Thymus (tissue), 11 donors: ENCODE data around the gene ANKS1B. TPM values are rescaled to one million over a fixed set of nuclear protein-coding genes. Genes with fewer than 3 reads are reported as not detected.

Source experiments
- DNase-seq, 9 donors: peaks; one replicate each; pipeline ENCODE4 v3.0.0-alpha.2; 2013; ENCODE audit warnings: low spot score in 9 of 9, low read depth in 6 of 9, missing footprints in 1 of 9
- H3K27ac ChIP-seq, 2 donors: one replicate each; pipeline ENCODE4 v1.5.1; 2013; ENCODE audit warnings: control low read depth in 1 of 2, low read depth in 1 of 2, low read length in 1 of 2, mild to moderate bottlenecking in 1 of 2, moderate library complexity in 1 of 2
- H3K27me3 ChIP-seq, 2 donors: one replicate each; pipeline ENCODE4 v1.5.1; 2013; ENCODE audit warnings: low read length in 1 of 2; ENCODE audit not compliant: control insufficient read depth in 2 of 2, insufficient read depth in 1 of 2
- H3K36me3 ChIP-seq, 2 donors: one replicate each; pipeline ENCODE4 v1.5.1; 2013; ENCODE audit warnings: low read length in 1 of 2, mild to moderate bottlenecking in 1 of 2, moderate library complexity in 1 of 2; ENCODE audit not compliant: control insufficient read depth in 2 of 2, insufficient read depth in 2 of 2
- H3K4me1 ChIP-seq, 2 donors: one replicate each; pipeline ENCODE4 v1.5.1; 2013; ENCODE audit warnings: low read length in 2 of 2; ENCODE audit not compliant: control insufficient read depth in 2 of 2, insufficient read depth in 2 of 2
- H3K4me3 ChIP-seq, 2 donors: one replicate each; pipeline ENCODE4 v1.5.1; 2013; ENCODE audit warnings: low read length in 2 of 2, control low read depth in 1 of 2, mild to moderate bottlenecking in 1 of 2
- H3K9me3 ChIP-seq, 2 donors: one replicate each; pipeline ENCODE4 v1.5.1; 2013; ENCODE audit warnings: low read length in 1 of 2, mild to moderate bottlenecking in 1 of 2; ENCODE audit not compliant: control insufficient read depth in 2 of 2, insufficient read depth in 1 of 2
- WGBS: extraction: QIAGEN DNeasy Blood & Tissue Kit; methylation state at CpG from one replicate; pipeline ENCODE4 v1.1.7; 2013; 5-methylcytosine and 5-hydroxymethylcytosine counted together
- polyA plus RNA-seq: library from polyadenylated mRNA; stranded (reverse); fragments of 200-250 nt; gene quantifications from one replicate; pipeline ENCODE4 v1.2.3, GENCODE V29; 2013
- total RNA-seq: library from RNA; stranded (reverse); fragments of 120-200 nt; gene quantifications from one replicate; pipeline ENCODE4 v1.2.4, GENCODE V29; 2013
- donor health status: healthy.

The ANKS1B gene
- total and polyA plus RNA-seq, 2 donors: 3.5 to 4.9 TPM

DNA sequence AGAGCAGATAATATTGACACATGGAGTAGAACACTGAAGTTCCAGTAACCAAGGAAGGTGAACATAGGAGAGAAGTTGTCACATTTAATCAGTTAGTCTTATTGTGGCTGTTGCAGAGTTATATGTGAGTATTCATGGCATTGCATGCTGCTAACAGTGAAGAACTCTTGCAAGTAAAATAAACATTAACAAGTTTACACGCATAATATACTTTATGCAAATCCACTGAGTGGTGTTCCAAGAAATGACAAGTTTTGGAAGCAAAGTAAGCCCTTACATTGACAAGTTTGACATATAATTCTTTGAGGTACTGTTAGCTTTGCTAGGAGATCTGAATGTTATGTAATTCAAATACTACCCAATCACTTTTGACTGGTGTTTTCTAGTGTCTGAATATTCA, 125.6 kb downstream of the ANKS1B start:
- H3K4me1 ChIP-seq: no peaks in the 10 kb centered on the region
- no peak overlapping the region for H3K27ac ChIP-seq
- DNase-seq: no peak
- no peaks in the 10 kb centered on the region for H3K27me3 ChIP-seq
- no peaks in the 10 kb centered on the region for H3K9me3 ChIP-seq
- 95% methylated on average over 1 of the region's 1 CpG for WGBS
- H3K36me3 ChIP-seq: no peaks in the 10 kb centered on the region
- no peak overlapping the region for H3K4me3 ChIP-seq

DNA sequence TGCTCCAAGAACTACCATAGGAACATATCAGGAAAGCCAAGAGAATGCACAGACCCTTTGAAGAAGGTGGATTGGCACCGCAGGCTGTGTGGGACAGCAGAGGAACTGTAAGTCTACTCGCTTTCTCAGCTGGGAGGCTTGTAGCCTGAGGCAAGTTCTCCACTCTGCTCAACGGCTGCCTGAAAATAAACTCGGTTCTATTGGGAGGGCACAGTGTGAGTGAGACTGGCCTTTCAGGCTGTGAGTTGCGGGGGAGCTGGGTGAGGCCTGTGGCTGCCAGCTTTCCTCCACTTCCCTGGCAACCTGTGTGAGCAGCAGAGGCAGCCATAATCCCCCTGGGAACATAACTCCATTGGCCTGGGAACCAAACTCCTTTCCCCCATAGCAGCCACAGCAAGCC, 132.1 kb downstream of the ANKS1B start:
- Histone ChIP-seq H3K27ac (no peak overlapping the region), H3K4me3 (no peak overlapping the region), H3K4me1 (no peaks in the 10 kb centered on the region), H3K9me3 (no peaks in the 10 kb centered on the region), H3K27me3 (no peaks in the 10 kb centered on the region), H3K36me3 (no peaks in the 10 kb centered on the region)
- 91% methylated on average over 5 of the region's 5 CpGs for WGBS
- no peak for DNase-seq

DNA sequence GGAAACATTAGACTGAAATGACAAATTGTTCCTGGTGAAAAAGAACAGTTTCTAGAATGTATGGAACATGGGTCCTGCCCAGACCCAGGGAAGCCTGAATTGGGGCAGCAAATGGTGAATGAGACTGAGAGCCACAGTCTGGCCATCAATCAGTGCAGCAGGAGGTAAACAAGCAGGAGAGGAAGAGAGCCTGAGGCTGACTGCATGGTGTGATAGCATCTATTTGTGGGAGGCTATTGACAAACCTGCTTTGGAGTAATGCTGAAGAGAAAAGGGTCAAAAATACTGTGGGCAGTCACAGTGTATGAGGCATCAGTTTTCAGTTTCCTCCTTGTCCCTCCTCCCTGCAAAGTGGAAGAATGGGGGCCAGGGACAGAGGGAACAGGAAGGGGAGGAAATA, 136.8 kb downstream of the ANKS1B start:
- Histone ChIP-seq H3K4me1 (no peaks in the 10 kb centered on the region), H3K27me3 (no peaks in the 10 kb centered on the region), H3K27ac (no peak overlapping the region), H3K4me3 (no peak overlapping the region), H3K36me3 (no peaks in the 10 kb centered on the region), H3K9me3 (no peaks in the 10 kb centered on the region)
- DNase-seq: no peak

DNA sequence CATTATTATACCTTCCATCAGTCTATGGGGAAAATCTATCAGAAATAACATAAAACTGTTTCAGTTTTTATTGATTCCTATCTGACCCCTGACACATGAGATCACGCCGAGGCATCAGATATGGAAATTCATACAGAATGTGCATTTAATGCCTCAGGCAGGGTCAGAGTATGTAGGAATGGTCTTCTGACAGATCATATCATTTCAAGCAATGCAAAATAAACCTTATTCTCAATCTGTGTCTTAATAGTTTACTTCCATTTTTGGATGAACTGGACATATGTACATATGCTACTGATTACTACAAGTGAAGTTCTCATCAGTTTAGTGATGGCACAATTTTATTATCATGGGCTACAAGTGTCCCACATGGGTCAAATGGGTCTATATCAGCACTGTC, 150.0 kb downstream of the ANKS1B start:
- H3K27ac ChIP-seq: no peak overlapping the region
- H3K4me3 ChIP-seq: no peak overlapping the region
- no peak for DNase-seq
- WGBS: 97% methylated on average over 2 of the region's 2 CpGs
- H3K36me3 ChIP-seq: no peaks in the 10 kb centered on the region
- H3K9me3 ChIP-seq: no peaks in the 10 kb centered on the region
- no peaks in the 10 kb centered on the region for H3K27me3 ChIP-seq
- no peaks in the 10 kb centered on the region for H3K4me1 ChIP-seq

DNA sequence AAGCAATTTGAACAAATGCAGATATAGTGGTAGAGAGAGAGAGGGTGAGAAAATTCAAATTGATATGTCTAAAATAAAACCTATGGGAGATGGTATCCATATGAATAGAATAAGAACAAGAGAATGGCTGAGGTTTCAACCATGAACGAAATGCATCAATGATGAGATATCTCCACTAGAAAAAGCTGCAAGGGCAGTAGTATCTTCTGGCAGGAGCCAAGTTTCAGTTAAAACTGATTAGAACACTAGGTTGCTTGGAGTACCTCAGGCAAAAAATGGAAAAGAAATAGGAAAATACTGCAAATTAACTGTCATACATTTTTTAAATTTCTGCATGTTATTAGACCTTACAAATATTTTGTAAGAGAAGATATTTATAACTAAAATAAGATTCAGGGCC, 151.3 kb downstream of the ANKS1B start:
- H3K27ac ChIP-seq: no peak overlapping the region
- WGBS: 75% methylated on average over 1 of the region's 1 CpG

DNA sequence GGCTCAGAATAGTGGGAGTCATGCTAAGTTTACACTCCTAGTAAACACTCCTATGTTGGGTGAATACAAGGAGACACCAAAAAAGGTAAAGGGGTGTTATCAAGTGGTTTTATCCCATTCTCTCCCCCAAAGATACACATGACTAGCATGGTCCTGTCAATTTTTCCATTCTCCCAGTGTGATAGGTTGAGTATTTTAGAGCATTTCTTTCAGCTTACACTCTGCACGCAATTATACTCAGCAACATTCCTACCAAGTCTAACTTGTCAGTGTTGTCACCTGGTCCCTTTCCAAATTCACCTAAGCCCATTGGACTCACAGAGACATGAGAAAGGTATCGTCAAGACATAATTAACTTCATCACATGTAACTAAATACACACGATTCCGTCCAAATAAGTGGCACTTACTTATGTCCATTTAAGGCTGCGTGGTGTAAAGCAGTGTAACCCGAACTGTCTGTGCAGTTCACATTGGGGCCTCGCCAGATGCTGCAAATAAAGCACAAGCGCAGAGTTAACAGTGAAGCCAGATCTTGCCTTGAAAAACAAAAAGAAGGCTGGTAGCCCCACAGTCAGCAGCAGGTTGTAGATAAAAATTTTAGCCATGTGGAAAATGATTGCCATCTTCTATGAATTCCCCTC, 159.7 kb downstream of the ANKS1B start:
- Histone ChIP-seq H3K9me3 (no peaks in the 10 kb centered on the region), H3K27ac (no peak overlapping the region), H3K36me3 (no peaks in the 10 kb centered on the region), H3K27me3 (no peaks in the 10 kb centered on the region), H3K4me3 (no peak overlapping the region), H3K4me1 (no peaks in the 10 kb centered on the region)
- DNase-seq: peak in 1 of 9 donors; percentile 7
- WGBS: 92% methylated on average over 8 of the region's 8 CpGs

More for the DNA sequence above, 151.3 kb downstream of the ANKS1B start:
- Histone ChIP-seq H3K4me1 (no peaks in the 10 kb centered on the region), H3K9me3 (no peaks in the 10 kb centered on the region), H3K4me3 (no peak overlapping the region), H3K27me3 (no peaks in the 10 kb centered on the region), H3K36me3 (no peaks in the 10 kb centered on the region)
- no peak for DNase-seq

DNA sequence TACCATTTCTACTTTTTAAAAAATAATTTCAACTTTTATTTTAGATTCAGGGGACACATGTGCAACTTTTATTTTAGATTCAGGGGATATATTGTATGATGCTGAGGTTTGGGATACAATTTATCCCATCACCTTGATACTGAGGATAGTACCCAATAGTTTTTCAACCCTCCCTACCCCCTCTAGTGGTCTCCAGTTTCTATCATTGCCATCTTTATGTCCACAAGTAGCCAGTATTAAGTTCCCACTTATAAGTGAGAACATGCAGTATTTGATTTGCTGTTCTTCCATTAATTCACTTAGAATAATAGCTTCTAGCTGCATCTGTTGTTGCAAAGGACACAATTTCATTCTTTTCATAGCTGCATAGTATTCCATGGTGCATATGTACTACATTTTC, 162.5 kb downstream of the ANKS1B start:
- no peak overlapping the region for H3K4me3 ChIP-seq
- no peak overlapping the region for H3K27ac ChIP-seq
- no peaks in the 10 kb centered on the region for H3K9me3 ChIP-seq
- H3K27me3 ChIP-seq: no peaks in the 10 kb centered on the region
- no peak for DNase-seq
- no peaks in the 10 kb centered on the region for H3K4me1 ChIP-seq
- no peaks in the 10 kb centered on the region for H3K36me3 ChIP-seq

DNA sequence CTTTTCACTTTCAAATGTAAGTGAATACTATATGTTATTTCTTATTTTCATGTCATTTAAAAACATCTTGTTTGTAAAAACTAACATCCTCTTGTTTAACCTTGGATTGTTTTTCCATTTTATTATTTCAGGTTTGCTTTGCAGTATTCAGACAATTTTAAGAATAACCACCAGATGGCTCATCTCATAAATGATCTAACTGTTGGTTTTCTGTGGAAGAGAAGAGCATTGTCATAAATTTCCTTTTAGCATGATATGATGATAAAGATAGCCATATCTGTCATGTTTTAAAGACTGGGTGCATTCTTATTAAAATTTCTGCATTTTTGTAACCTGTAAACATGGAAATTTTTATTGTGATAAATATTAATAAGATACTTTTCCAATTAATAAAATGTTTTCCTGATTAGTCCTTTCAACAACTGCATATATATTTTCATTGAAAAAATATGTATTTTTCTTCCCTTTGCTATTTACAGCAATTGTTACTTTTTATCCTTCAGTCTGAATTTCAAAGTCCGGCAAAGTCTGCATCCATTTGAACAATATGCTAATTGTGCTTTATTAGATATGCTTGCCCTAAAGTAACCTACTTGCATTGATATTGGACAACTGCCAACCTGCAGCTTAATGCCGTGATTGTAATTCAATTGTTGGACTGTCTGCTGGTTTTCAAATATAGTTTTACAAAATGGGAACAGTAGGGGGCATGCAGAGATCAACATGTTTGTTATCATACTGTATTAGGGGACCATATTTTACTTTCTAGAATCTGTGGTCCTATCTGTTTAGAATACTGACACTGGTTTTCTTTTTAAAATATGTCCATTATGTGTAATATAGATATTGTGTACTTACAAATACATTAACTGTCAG, 173.8 kb downstream of the ANKS1B start:
- no peak overlapping the region for H3K27ac ChIP-seq
- H3K36me3 ChIP-seq: no peaks in the 10 kb centered on the region
- no peak overlapping the region for H3K4me3 ChIP-seq
- H3K9me3 ChIP-seq: no peaks in the 10 kb centered on the region
- no peaks in the 10 kb centered on the region for H3K4me1 ChIP-seq
- whole genome bisulfite sequencing: 61% methylated on average over 2 of the region's 2 CpGs
- no peaks in the 10 kb centered on the region for H3K27me3 ChIP-seq
- no peak for DNase-seq

DNA sequence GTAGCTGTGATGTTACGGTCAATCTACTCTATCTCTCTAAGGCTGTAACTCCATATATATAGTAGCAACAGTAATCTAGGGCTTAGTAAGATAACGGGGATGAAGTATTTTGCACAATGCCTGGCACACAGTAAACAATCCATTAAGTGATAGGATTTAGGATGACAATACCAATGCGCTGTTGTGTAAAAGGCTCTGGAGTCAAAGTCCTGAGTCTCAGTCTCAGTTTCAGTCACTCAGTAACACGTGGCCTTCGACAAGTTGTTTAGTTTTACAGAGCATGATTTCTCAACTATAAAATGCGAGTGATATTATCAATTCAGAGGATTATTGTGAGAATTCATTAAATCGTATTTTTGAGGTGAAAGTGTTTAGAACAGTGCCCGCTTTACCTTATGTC, 174.8 kb downstream of the ANKS1B start:
- H3K9me3 ChIP-seq: no peaks in the 10 kb centered on the region
- H3K4me1 ChIP-seq: no peaks in the 10 kb centered on the region
- no peak overlapping the region for H3K4me3 ChIP-seq
- H3K27ac ChIP-seq: no peak overlapping the region
- DNase-seq: no peak
- no peaks in the 10 kb centered on the region for H3K36me3 ChIP-seq
- WGBS: 89% methylated on average over 8 of the region's 8 CpGs
- H3K27me3 ChIP-seq: no peaks in the 10 kb centered on the region
